NCI-H2107 treated with DMSO at 0.1 percent for 48 hours (cell line): ENCODE measurements around the gene INSR.
"Not testable (repeated sequence)": the region's sequence is repeated elsewhere in the genome, so short reads cannot be mapped to it uniquely, and the experiment has no call there.

ENCODE experiments used
- DNase-seq: peaks from one replicate; lab custom pipeline; 2025; ENCODE audit not compliant: unreplicated experiment; lab: John Stamatoyannopoulos, UW

The INSR gene

DNA sequence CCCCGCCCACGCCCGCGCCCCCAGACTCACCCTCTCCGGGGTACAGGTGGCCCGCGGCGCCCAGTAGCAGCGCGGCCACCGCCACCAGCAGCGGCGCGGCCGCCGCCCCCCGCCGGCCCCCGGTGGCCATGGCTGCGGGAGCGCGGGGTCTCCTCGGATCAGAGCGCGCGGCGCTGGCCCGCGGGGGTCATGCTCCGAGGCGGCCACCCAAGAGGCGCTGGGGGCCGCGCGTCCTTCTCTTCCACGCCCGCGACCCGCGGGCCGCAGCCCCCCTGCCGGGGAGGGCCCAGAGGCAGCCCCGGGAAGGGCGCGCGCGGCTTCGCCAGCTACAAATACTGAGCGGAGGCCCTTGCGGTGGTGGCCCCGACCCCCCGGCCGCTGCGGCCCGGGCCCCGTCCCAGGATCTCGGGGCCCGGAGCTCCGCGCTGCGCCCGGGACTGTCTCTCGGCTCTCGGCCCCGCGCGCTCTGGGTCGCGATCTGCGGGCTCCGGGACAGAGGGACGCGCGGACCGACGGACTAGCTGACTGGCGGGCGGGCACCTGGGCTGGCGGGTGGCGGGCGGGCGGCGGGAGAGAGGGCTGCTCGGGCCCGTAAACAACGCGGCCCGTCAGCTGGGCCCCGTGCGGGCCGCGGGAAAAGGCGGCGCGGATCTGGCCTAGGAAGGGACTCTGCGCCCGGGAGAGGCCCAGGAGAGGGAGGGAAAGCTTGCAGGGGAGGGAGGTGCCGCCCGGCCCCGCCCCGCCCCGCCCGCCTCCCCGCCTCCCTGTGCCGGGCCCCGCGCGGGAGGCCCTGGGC lies at the start of gene INSR:
INSR (minus strand) TSS at position 653 of the 796 bp plus-strand sequence; CDS start at position 130, 523 bp downstream.
- DNase-seq, result peak; percentile 50

DNA sequence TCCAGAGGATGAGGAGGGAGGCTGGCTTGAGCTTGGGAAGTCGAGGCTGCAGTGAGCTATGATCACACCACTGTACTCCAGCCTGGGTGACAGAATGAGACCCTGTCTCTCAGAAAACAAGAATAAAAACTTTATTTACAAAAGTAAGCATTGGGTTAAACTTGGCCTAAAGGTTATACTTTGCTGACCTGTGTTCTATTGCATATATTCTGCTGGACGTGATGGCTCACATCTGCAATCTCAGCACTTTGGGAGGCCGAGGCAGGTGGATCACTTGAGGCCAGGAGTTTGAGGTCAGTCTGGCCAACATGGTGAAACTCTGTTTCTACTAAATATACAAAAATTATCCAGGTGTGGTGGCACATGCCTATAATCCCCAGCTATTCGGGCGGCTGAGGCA lies 47.9 kb upstream of the INSR start:
- no peak for DNase-seq

DNA sequence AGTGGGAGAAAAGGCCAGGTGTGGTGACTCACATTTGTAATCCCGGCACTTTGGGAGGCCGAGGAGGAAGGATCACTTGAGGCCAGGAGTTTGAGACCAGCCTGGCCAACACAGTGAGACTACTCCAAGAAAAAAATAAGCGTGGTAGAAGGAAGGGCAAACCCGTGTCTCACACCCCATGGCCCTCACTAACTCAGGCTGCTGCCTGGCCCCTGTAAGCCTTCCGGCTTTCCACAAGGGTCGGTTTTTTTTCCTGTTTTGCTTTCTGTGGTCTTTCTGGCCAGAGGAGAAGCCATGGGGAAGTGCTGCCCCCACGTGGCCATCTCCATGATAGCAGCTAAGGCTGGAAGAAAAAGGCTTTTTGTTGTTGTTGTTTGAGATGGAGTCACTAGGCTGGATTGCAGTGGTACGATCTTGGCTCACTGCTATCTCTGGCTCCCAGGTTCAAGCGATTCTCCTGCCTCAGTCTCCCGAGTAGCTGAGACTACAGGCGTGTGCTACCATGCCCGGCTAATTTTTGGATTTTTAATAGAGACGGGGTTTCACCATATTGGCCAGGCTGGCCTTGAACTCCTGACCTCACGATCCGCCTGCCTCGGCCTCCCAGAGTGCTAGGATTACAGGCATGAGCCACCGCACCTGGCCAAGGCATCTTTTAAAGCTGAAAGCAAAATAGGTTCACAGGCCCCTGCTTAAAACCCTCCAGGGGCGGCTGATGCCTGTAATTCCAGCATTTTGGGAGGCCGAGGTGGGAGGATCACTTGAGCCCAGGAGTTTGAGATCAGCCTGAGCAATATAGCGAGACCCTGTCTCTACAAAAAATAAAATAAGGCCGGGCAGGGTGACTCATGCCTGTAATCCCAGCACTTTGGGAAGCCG lies 47.0 kb upstream of the INSR start:
- DNase-seq, result peak; percentile 71

DNA sequence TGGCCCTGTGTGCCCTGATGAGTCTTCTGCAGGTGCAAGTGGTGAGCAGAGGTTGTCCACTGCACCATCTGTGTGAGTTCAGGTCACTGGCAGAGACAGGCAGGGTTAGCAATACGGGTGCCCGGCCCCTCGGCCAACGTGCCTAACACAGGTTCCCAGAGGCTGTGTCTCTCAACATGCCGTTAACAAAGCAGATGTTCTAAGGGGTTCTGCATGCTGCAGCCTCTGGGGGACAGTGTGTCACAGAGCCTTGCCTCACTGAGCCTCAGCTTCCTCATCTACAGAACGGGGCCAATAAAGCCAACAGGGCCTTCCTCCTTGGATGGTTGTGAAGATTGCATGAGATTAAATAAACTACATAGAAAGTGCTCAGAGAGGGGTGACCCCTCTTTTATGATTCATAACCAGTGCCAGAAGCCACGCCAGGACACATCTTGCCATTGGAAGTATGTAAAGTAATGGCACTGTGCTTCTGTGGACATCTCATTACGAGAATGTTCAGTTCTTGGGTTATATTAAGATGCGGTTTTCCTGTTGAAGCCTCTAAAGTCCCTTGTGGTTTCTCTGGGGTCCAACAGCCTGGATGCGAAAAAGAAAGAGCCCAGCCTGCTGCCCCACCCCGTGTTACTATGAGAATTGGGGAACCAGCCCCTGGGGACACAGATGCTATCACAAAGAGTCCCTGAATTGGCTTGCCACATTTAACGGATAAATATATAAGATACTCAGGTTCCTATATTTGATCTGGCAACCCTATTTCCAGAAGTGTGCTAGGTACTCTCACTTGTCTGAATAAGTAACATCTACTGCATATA lies 43.4 kb upstream of the INSR start:
- no peak for DNase-seq

DNA sequence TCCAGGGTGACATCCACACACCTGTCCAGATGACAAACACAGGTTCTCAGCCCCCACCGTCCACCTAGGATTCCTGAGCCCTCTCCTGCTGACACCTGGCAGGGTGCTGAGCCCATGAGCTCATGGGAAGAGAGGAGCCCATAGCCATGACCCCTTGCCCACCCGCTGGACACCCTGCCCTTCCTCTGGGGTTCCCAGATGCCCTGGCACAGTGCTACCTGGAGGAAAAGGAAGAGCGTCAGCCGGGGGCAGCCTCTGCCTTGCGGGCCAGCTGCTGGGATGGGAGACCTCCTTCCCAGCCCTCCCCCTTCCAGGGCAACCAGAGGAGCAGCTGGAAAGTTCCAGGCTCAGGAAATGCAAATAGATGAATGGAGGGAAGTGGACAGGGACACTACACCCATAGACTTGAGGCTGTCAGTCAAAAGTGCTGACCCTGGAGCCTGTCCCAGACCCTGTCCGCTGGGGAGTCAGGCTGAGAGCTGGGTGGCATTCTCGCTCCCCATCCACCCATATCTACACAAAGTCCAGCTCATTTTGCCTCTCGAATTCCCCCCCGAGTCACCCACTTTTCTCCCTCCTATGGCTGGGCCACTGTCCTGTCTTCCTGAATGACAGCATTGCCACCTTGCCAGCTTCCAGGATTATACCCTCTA lies 42.2 kb upstream of the INSR start:
- no peak for DNase-seq

DNA sequence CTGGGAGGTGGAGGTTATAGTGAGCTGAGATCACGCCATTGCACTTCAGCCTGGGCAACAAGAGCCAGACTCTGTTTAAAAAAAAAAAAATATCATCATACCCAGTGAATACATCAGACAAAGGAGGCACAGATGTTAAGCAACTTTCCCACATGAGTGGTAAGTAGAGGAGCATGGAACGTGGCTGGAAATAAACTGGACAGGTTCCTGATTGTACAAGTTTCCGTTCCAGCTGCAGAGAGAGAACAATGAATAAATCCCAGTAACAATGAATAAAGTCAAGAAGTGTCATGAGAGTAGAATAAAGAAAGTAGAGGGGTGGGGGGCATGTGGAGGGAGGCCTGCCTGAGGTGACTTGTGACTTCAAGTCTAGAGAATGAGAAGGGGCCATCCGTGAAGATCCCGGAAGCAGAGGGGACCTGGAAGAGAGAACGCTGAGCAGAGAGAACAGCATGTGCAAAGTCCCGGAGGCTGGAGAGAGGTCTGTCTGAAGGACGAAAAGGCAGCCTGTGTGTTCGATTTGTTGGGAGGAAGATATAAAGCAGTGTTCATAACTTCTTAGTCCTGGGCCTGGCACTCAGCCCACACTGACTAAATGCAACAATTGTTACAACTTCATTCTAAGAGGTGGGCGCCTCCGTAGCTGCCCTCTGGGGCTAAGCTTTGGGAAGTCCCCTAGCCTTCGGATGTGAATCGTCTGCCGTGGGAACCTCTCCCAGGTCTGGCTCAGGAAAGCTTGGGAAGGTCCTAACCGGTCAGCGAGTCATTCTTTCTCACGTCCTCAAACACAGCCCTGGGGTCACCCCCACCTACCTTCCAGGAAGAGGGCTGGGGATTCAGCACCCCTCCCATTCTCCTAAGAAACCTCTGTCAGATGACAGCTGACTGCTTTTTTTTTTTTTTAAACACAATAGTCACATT lies 39.2 kb upstream of the INSR start:
- no peak for DNase-seq

DNA sequence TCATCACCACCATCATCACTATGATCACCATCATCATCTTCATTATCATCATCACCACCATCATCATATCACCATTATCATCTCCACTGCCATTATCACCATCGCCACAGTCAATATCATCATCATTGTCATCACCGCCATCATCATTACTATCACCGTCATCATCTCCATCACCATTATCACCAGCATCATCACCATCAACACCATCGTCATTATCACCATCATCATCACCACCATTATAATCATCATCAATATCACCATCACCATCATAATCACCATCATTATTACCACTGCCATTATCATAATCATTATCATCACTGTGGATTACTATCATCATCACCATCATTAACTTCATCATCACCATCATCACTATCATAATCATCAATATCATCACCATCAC lies 37.2 kb upstream of the INSR start:
- DNase-seq, result no peak

DNA sequence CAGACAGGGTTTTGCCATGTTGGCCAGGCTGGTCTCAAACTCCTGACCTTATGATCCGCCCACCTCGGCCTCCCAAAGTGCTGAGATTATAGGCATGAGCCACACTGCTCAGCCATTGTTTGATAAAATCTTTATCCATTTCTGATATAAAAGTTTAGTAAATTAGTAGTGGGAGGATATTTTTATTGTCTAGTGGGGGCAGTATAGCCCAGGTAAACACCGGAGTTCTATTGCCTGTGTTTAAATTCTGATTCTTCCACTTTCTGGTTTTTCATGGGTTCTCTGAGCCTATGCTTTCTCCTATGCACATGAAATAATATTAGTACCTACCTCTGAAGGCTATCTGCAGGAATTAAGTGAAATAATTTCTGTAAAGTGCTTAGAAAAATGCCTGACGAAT lies 34.4 kb upstream of the INSR start:
- no peak for DNase-seq

DNA sequence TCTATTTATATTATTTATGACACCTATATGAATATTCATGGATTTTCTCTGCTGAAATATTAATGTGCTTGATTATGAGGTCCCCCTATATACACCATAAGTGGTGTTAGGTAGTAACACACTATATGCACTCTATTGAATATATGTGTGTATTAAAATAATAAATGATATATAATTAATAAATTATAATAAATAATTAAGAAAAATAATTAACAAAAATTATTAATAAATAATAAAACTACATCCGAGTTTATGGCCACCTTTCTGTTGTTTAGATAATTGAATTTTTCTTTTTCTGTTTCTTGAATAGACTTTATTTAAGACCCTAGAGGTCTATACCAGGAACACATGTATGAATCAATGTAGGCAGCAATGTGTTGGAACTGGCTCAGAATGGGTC lies 33.6 kb upstream of the INSR start:
- no peak for DNase-seq

DNA sequence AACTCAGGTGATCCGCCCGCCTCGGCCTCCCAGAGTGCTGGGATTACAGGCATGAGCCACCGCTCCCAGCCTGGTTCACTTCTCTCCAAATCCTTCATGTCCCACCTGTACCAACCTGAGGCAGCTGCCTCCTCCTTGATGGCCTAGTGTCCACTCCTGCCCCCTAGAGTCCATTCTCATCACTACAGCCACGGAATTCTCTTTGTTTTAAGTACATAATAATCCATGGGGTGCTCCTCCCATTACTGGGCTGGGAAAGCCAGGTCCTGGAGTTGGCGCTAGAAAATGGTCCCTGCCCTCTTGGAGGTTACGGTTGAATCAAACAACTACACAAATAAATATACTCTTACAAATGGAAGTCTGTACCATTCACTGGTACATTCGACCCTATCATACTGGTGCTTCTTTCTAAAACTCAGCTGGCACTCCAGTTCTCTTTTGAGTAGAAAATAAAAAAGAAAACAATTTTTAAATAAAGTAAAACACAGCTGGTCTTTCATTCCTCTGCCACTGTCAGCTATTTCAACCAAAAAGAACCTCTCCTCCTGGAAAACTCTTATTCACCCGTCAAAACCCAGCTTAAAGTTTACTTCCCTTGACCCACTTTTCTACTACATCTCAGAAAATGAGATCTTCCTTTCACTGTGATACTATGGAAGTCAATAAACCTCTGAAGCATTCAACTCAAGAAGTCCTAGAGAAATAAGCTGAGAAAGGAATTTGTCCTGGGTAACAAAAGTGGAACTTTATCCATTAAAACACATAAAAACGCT lies 32.1 kb upstream of the INSR start:
- no peak for DNase-seq

DNA sequence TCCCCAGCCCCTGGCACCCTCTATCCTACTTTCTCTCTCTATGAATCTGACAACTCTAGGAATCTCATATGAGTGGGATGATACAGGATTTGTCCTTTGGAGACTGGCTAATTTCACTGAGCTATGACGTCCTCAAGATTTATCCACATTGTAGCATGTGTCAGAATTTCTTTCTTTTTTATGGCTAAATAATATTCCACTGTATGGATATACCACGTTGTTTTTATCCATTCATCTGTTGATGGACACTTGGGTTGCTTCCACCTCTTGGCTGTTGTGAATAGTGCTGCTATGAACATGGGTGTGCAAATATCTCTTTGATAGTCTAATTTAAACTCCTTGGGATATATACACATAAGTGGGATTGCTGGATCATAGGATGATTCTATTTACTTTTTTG lies 24.0 kb upstream of the INSR start:
- DNase-seq, result no peak

DNA sequence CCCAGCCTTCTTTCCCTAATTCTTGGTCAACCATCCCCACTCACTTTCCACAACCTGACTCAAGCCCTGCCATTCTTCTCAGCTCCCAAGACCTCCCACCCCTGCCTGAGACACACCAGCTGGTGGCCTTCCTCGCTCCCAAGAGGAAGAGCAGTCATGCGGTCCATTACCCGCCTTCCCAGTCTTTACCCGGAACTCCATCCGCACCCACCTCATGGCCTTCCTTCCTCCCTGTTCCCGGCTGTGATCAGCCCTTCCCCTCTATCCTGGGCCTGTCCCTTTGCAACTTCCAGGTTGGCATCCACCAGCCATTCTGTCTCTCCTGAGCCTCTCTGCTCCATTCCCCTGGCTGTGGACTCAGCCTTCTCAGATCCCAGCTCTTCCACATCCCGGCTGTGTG lies 18.6 kb upstream of the INSR start:
- no peak for DNase-seq

DNA sequence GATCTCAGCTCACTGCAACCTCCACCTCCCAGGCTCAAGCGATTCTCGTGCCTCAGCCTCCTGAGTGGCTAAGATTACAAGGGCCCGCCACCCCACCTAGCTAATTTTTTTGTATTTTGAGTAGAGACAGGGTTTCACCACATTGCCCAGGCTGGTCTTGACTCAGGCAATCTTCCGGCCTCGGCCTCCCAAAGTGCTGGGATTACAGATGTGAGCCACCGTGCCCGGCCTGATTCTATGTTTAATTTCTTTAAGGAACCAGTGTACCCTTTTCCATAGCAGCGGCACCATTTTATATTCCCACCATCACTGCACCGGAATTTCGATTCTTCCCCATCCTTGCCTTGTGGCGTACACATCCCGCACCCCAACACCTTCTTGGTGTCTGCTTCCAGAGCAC lies 17.7 kb upstream of the INSR start:
- DNase-seq, result no peak

DNA sequence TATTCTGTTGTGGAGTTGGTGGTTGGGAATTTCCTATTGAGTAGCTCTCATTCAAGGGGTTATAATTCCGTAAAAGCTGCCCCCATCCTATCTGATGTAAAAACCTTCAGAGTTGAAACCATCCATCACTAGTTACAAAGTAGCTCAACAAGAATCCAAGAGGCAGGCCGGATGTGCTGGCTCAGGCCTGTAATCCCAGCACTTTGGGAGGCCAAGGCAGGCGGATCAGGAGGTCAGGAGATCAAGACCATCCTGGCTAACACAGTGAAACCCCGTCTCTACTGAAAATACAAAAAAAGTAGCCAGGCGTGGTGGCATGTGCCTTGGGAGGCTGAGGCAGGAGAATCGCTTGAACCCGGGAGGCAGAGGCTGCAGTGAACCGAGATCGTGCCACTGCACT lies 14.1 kb upstream of the INSR start:
- not testable (repeated sequence) for DNase-seq

DNA sequence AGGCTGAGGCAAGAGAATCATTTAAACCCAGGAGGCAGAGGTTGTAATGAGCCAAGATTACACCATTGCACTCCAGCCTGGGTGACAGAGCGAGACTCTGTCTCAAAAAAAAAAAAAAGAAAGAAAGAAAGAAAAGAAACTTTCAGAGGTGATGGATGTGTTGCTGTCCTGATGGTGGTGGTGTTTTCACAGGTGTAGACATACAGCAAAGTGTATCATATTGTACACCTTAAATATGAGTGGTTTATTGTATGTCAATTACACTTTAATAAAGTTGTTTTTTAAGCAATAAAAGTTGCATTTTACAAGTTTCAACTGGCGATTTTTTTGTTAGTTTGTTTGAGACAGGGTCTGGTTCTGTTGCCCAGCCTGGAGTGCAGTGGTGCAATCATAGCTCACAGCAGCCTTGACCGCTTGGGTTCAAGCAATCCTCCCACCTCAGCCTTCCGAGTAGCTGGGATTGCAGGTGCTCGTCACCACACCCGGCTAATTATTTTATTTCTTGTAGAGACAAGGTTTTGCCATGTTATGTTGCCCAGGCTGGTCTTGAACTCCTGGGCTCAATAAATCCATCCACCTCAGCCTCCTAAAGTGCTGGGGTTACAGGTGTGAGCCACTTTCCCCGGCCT lies 13.5 kb upstream of the INSR start:
- no peak for DNase-seq

DNA sequence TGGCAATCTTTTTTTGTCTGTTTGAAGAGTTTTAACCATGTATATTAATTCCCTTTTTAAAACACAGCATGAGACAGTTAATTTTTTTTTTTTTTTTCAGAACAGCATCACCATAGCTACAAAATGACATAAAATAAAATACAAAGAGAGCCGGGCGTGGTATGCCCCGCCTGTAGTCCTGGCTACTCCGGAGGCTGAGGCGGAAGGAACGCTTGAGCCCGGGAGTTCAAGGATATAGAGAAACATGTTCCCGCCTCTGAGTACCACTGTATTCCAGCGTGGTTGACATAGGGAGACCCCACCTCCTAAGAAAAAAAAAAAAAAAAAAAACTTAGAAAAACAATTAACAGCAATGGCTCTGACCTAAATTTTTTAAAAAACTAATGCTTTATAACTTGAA lies 10.0 kb upstream of the INSR start:
- no peak for DNase-seq

DNA sequence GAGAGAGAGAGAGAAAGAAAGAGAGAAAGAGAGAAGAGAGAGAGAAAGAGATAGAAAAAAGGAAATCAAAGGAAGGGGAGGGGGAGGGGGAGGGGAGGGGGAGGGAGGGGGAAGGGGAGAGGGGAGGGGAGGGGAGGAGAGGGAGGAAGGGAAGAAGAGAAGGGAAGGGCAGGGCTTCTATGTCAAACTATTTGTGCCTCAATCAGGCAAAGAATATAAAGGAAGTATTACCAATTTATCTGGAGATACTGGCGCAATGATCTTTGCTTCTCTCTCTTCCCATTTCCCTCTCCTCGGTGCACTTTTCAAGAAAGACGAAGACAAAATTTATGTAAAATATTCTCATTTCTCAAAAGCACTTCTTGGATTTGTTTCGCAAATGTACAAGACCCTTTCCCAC lies 9.3 kb upstream of the INSR start:
- DNase-seq, result no peak

DNA sequence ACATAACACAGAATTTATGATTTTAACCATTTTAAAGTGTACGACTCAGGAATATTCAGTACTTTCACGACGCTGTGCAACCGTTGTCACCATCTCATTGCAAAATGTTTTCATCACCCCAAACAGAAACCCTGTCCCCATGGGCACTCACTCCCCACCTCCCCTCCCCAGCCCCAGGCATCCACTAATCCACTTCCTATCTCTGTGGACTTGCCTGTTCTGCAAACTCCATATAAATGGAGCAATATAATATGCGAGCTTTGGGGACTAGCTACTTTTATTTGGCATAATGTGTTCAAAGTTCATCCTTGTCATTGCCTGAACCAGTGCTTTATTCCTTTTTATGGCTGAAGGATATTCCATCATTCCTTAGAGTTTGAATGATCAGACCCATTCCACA lies 7.3 kb upstream of the INSR start:
- no peak for DNase-seq

DNA sequence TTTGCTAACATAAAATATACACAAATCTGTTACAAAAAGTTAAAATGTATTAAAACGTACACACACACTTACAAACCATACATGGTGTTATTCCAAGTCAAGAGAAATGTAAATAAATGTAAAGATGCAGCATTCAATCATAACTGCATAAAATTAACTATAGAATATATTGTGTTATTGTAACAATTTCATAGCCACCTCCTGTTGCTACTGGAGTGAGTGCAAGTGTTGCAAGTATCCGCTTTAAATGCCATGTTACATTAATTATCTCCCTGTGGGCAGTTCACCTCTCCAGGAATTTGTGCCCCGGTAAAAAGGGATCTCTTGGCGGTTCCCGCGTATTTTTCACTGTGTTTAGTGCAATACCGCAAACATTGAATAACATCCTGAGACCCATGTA lies 3.5 kb upstream of the INSR start:
- DNase-seq, result no peak
